GM18517 (cell line): ENCODE data around the gene MYO6.
"Not testable (repeated sequence)": the region's sequence is repeated elsewhere in the genome, so short reads cannot be mapped to it uniquely, and the experiment has no call there.

Experiments used
- ATAC-seq: cut with Tn5 transposase; IDR thresholded peaks from one replicate; pipeline ENCODE4 v1.9.1; 2021; ENCODE audit warnings: mild to moderate bottlenecking, moderate library complexity; ENCODE audit not compliant: unreplicated experiment

MYO6 gene

DNA sequence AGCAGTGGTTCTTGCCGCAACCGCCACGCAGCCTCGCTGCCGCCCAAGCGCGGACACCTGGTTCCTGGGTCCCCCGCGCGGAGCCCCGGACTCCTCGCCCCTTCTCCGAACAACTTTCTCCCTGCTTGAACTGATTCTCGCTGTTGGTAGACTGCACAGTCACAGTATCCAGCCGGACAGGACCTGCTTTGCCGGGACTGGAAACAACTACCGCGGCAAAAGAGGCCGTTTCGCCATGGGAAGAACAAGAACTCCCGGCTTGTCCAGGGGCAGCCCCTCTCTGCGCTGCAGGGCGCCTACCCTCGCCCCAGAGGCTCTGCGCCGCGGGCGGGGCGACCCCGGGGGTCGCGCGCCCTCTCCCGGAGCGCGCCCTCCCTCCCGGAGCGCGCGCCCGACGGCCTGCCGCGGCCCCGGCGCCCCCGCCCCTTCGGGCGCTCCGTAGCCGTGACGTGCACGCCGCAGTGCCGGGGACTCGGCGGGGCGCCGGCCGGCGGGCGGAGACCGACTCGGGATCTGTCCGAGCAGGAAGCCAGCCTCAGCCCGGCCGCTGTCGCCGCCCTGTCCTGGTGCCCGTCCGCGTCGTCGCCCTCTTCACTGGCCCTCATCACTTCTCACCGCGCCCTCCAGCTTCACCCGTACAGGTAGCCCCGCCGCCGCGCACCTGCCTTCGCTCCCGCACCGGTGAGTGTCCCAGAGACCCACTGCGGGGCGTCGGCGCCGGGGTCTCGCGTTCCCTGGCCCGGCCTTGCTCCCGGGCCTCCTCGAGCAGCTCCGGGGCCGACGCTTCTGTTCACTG lies at the start of gene MYO6:
Gene MYO6, plus strand, starts transcription at position 497 of the 796 bp plus-strand sequence. CDS start 68,309 bp downstream, outside the sequence.
- peak; percentile 62 for ATAC-seq

- not testable (repeated sequence) for ATAC-seq
Observed at GRCh38 chr6:75708334-75708733, 40.7 kb upstream of the MYO6 start.

GRCh38 chr6:75711173-75711572 lies 37.9 kb upstream of the MYO6 start:
- no peak for ATAC-seq

DNA sequence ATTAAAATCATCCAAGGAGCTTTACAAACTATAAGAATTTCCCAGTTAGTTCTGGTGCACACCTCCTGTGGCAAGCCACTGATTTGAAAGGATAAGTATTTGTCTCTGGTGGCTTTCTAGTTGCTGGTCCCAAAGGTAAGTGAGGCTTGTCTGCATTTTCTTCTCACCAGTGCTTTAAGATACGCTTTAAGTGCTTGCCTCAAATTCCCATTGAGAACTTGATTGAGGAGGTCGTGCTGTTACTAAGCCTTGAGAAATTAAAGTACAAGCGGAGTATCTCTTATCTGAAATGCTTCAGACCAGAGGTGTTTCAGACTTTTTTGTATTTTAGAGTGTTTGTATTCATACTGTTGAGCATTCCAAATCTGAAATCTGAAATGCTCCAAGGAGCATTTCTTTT lies 29.9 kb upstream of the MYO6 start:
- ATAC-seq = no peak

DNA sequence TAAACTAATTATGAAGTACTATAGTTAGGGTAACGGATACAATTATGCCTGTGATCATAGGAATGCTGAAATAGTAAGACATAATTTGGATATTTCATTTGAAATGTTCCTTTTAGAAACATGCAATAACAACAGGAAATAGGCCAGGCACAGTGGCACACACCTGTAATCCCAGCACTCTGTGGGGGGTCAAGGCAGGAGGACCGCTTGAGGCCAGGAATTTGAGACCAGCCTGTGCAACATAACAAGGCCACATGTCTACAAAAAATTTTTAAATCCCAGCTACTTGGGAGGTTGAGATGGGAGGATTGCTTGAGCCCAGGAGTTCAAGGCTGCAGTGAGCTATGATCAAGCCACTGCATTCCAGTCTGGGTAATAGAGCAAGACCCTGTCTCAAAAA lies 25.7 kb upstream of the MYO6 start:
- ATAC-seq = no peak

- ATAC-seq = no peak
Observed at GRCh38 chr6:75727206-75727605, 21.8 kb upstream of the MYO6 start.

DNA sequence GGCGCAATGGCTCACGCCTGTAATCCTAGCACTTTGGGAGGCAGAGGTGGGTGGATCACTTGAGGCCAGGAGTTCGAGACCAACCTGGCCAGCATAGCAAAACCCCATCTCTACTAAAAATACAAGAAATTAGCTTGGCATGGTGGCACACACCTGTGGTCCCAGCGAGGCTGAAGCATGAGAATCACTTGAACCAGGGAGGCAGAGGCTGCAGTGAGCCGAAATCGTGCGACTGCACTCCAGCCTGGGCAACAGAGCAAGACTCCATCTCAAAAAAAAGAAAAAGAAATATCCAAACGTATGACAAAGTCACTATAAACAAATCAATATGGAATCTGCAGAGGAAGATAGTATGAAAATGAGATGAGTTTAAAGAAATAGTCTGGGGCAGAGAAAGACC lies 18.0 kb upstream of the MYO6 start:
- ATAC-seq = not testable (repeated sequence)

- ATAC-seq = peak; percentile 93
Observed at GRCh38 chr6:75735491-75736186, 13.4 kb upstream of the MYO6 start.

DNA sequence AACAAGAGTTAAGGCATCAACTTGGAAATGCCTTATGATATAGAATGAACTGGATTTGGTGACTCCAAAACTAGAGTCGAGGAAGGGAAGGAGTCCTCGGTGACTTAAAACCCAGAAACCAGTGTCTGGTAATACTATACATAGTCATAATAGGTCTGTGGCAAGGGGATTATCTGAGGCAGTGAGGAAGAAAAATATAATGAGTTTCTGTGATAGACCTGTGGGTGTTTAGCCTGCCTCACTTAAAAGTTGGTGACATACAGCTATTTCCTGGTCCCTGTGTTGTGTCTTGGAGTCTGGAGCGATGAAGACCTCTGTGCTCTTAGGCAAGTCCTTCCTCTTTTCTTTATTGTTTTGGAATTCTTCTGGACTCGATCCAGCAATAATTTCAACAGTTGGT lies 5.1 kb upstream of the MYO6 start:
- no peak for ATAC-seq

- ATAC-seq = no peak
Observed at GRCh38 chr6:75745404-75745803, 3.6 kb upstream of the MYO6 start.

- ATAC-seq = no peak
Observed at GRCh38 chr6:75746221-75746620, 2.8 kb upstream of the MYO6 start.

DNA sequence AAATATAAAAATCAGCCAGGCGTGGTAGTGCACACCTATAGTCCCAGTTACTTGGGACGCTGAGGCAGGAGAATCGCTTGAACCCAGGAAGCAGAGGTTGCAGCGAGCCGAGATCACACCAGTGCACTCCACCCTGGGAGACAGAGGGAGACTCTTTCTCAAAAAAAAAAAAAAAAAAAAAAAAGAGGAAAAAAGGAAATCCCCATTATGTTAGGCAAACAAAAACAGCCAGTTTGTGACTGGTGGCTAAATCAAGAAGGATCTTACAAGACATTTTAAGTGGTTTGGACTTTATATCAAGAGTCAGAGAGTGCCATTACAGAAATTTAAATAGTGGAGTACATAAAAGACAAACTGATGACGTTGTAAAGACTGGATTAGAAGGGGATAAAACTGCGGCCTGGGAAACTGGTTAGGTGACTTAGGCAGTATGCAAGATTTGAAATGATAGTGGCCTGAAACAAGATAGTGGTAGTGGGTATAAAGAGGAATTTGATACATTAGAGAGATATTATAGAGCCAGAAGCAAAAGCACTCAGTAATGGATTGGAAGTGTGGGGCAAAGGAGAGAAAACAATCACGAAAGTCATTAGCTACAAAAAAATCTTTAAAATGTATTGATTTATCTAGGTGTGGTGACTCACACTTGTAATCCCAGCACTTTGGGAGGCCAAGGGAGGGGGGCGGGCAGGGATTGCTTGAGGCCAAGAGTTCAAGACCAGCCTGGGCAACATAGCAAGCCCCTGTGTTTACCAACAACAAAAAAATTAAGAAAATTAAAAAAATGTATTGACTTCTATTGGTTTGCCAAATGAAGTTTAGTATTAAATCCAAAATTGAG lies 1.7 kb upstream of the MYO6 start:
- no peak for ATAC-seq

DNA sequence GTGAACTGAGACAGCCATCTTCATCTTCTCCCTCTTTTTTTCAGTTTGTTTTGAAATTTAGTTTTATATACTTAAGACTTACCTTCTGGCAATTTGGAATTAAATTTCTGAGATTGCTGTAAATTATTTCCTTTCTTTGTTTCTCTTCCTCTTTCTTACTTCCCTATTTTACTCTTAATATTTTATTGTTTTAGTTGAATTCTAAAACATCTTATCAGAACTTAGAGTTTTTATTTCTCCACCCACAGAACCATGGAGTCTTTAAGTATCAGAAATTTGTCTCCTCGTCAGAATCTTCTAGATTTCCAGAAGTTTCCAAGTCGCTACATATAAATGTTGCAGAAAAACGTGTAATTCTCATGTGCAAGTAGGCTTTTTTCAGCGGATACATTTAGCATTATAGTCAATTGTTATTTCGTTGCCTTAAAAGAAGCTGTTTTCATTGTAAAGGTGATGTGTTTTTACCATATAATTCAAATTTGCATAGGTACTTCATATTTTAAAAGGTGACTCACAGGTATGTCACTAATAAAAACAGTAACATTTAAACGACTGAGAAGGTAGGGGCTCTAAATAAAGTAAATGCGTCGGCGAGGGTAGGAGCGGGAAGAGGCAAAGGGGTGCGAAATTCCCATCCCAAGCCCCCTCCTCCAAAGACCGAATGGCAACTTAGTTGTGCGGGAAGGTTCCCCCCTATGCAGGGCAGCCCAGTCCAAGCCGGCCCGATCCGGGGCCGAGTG lies 866 bp upstream of the MYO6 start:
- peak; percentile 33 for ATAC-seq

GRCh38 chr6:75751443-75751842 lies 2.4 kb downstream of the MYO6 start:
- ATAC-seq = no peak

- no peak for ATAC-seq
Observed at GRCh38 chr6:75752365-75752764, 3.3 kb downstream of the MYO6 start.

DNA sequence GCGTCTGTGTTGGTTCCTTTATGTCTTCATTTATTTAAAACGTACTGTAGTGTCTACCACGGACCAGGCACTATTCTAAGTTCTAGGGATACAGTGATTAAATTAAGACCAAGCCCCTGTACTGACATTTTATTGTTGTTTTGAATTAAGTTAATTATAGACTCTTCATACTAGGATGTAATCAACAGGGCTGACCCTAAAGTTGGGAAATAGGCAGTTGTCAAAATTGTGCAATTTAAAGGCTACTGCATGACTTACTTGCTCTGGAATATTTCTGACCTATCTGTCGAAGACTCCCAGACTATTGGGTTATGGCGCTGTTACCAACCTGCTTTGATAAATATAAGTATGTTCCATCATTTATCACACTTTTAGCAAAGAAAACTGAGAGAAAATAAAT lies 6.7 kb downstream of the MYO6 start:
- ATAC-seq = no peak

DNA sequence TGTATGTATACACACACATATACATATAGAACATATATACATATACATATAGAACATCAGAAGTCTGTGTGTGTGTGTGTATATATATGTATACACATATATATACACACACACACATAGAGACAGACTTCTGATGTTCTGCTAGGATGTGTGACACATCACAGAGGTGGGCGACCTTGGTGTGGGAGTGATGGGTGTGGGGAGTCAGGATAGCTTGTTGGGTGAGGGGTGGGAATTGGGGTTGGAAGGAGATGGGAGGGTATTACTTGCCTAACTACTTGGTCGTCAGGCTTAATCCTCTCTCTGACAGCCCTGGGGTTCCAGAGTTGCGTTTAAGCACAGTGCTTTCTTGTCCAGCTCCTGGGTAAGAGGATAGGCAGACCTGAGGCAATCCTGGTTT lies 8.3 kb downstream of the MYO6 start:
- no peak for ATAC-seq

GRCh38 chr6:75758061-75758460 lies 9.0 kb downstream of the MYO6 start:
- ATAC-seq = no peak

- ATAC-seq = no peak
Observed at GRCh38 chr6:75759207-75759606, 10.2 kb downstream of the MYO6 start.

- ATAC-seq = no peak
Observed at GRCh38 chr6:75760320-75760719, 11.3 kb downstream of the MYO6 start.

DNA sequence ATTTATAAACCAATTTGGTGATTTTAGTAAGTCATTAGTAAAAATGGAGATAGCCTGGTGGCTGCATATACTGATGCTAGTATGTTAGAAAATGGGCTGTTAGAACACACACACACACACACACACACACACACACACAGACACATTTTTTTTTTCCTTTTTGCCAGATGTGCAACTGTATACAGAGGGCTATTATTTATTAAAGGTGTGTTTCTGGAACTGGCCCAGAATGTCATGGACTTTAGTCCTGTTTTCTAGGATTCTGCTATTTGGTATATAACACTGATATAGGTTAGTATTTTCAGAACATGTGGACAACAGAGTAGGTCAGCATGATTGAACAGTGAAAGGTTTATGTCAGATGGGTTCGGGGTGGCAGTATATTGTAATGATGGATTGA lies 12.4 kb downstream of the MYO6 start:
- ATAC-seq = no peak
